SW480 (cell line): ENCODE data around the gene ZNF836.

Source experiments
- DNase-seq: peaks from one replicate; pipeline ENCODE4 v3.0.0-alpha.2; 2016; ENCODE audit warnings: low spot score

The ZNF836 gene

DNA sequence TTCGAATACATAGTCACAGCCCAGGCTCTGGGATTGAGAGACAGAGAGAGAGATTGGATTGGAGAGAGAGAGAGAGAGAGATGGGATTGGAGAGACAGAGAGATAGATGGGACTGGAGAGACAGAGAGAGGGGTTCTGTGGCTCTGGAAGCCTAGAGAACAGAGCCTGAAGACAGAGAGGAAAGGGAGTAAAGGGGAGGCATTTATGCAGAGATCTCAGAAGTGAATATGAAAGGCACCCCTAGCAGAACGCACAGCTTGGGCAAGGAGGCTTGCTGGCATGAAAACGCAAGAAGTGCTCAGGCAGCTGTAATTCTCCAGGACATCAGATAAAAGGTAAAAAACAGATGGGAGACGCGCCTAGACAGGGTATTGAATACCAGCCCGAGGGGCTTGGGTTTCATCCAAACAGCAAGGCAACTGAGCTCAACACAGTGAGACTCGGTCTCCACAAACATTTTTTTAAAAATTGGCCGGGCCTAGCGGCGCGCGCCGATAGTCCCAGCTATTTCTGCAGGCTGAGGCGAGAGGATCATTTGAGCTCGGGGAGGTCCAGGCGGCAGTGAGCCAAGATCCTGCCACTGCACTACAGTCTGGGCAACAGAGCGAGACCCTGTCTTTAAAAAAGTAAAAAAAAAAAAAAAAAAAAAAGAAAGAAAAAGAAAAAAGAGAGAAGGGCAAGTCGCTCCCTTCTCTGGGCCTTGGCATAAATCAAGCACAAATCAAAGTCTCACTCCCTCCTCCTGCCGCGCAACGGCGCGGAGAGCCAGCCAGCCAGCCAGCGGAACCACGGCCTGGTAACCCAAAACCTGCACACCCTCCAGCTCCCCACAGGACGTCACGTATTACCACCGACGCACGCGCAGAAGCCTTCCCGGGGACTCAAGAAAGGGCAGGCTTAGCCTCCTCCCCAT is 17.7 kb upstream of the ZNF836 start:
- no peak for DNase-seq

DNA sequence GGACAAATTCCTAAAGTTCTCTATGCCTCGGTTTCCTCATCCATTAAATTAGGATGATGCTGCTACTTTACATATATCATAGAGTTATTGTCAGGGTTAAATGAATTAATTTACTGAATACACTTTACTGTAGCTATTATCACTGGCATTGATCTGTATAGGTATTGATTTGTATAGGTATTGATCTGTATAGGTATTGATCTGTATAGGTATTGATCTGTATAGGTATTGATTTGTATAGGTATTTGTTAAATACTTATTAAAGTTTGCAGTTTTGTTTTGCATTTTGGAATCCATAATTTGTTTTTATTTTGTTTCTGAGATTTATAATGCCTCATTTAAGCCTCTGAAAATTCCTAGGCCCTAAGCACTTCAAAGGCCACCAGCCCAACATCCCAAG is 16.0 kb upstream of the ZNF836 start:
- DNase-seq: no peak

DNA sequence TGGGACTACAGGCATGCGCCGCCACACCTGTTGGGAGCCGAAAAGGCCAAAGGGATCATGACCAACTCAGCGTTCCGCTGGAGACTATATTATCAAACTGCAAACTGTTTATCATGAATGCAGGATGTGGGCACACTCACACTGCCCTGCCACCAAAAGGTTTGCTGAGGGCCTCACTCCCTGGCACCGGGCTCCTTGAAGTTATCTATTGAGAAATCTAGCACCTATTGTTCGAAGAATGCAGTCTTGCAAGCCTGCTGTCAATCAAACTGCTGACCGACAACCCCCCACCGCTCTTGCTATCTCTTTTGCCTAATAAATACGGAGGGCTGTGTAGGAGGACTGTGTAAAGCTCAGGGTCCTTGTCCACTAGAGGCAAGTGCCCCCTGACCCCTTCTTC is 5.2 kb upstream of the ZNF836 start:
- DNase-seq: no peak

DNA sequence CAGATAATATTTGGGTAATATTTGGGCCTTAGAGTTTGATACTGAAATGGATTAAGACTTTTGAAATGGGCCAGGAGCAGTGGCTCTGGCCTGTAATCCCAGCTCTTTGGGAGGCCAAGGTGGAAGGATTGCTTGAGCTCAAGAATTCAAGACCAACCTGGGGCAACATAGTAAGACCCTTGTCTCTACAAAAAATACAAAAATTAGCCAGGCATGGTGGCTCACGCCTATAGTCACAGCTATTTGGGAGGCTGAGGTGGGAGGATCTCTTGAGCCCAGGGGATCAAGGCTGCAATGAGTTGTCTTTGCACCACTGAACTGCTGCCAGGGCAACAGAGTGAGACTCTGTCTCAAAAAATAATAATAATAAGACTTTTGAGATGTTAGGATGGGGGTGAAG is 926 bp upstream of the ZNF836 start:
- no peak for DNase-seq

DNA sequence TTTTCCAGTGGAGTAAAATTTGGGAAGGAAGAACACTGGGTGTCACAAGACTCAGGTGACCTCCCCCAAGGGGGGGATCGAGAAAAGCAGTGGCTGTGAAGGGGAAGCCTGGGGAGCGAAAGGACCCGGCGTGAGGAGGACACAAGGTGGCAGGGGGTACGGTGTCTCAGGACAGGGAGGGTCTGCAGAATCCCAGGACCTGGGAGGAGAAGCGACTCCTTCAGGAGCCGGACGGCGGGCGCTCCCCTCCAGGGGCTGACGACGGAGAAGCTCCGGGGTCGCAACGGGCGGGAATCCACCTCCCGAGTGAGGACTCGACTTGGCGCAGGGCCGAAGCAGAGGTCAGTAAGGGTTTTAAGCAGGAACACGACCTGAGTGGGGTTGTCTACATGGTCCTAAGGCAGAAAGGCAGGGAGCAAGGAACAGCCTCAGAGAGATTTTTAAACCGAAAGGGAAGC is 529 bp downstream of the ZNF836 start:
- DNase-seq: no peak

DNA sequence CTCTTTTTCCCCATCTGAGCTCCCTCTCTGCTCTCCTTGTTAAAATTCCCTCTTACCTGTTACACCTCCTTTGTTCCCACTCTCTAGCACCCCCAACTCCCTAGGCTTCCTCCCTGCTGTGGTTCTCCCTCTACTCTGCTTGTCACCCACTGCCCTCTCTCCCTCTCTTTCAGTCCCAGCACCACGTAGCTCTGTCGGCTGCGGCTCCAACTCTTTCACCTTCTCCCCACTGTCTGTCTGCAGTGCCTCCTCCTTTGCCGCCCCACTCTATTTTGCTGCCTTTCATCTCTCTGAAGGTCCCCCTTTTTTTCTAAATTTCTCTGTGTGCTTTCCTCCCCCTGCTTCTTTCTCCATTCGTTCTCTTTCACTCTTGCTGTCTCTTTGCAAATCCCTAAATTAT is 1.1 kb downstream of the ZNF836 start:
- DNase-seq: no peak

DNA sequence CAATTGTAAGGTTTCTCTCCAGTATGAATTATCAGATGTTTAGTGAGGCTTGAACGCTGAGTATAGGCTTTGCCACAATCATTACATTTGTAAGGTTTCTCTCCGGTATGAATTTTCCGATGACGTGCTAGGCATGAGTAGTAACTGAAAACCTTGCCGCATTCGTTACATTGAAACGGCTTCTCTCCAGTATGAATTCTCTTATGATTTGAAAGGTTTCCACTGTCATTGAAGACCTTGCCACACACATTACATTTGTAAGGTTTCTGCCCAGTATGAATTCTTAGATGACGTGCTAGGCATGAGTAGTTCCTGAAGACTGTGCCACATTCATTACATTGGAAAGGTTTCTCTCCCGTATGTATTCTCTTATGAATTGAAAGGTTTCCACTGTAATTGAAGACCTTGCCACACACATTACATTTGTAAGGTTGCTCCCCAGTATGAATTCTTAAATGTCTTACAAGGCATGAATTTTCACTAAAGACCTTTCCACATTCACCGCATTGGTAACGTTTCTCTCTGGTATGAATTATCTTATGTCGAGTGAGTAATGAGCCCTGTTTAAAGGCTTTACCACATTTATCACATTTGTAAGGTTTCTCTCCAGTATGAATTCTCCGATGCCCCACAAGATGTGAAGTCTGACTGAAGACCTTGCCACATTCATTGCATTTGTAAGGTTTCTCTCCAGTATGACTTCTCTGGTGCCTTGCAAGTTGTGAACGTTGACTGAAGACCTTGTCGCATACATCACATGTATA is 15.6 kb downstream of the ZNF836 start:
- no peak for DNase-seq

DNA sequence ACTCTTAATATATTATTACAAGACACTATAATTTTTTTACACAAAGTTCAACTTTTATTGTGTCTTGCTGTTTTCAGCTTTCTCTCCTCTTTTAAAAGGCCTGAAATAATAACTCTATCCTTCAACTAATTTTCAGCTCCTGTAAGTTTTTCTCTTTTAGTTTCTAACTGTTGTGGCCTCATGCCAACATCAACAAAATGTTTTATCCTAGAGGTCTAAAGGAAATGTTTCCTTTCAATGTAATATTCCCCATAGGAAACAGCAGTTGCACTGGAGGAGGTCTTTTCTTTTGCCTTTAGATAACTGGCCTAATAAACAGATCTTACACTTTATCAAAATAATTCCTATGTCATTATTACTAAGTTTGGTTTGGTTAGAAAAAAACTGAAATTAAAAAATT is 23.2 kb downstream of the ZNF836 start:
- DNase-seq: no peak

DNA sequence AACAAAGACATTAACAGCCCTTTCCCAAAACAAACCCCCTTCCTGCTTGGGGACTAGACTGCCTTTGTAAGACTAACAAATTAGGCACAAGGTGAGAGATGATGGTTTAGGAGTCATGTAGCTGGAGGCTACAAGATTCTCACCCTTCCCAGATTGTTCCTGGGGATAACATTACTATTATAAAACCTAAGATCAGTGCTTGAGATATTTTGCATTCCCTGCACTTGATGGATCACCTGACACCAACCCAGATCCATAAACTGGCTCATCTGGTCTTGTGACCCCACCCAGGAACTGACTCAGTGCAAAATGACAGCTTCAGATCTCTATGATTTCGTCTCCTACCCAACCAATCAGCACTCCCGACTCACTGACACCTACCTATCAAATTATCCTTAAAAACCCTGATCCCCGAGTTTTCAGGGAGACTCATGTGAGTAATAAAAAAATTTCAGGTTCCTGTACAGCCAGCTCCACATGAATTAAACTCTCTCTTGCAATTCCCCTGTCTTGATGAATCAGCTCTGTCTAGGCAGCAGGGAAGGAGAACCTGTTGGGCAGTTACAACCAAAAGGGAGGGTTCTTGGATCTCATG is 29.3 kb downstream of the ZNF836 start:
- no peak for DNase-seq

DNA sequence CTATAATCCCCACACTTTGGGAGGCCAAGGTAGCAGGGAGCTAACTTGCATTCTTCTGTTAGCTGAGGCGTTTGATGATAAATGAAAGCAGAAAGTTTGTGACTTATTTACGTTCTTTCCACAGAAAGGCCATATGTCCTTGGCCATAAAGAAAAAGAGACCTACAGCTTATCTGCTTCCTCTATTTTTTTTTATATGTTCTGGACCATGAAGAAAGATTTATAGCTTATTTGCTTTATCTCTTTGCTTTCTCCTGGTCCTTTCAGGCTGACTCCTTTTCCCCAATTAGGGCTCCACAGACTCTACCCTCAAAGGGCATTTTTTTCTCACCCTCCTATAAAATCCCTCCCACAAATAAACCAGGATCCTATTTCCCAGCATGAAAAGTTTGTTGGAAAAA is 30.2 kb downstream of the ZNF836 start:
- DNase-seq: no peak

DNA sequence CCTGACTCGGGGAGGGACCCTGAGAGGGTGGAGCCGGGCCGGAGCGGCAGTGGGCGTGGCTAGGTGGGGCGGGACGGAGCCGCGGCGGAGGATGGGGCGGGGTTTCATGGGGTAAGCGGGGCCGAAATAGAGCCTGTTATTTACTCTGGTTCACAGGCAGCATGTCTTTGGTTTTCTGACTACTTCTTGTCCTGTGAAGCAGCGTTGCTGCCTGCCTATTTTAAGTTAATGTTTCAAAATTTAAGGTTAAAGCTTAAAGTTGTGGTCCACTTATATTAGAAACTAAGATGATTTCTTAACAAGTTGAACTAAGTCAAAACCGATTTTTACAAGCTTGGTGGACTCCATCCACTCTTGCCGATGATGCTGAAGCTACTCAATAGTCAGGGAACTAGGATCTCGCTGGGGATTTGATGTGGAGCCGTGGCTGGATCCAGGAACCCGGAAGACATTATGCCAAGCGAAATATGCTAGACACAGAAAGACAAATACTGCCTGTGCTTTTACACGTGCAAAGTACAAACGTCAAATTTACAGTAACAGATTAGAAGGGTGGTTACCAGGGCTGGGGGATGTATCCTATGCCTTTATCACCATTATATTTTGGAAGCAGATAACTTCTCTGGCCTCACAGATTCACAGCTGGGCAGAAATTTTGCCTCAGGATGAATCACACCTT is 31.2 kb downstream of the ZNF836 start:
- no peak for DNase-seq

DNA sequence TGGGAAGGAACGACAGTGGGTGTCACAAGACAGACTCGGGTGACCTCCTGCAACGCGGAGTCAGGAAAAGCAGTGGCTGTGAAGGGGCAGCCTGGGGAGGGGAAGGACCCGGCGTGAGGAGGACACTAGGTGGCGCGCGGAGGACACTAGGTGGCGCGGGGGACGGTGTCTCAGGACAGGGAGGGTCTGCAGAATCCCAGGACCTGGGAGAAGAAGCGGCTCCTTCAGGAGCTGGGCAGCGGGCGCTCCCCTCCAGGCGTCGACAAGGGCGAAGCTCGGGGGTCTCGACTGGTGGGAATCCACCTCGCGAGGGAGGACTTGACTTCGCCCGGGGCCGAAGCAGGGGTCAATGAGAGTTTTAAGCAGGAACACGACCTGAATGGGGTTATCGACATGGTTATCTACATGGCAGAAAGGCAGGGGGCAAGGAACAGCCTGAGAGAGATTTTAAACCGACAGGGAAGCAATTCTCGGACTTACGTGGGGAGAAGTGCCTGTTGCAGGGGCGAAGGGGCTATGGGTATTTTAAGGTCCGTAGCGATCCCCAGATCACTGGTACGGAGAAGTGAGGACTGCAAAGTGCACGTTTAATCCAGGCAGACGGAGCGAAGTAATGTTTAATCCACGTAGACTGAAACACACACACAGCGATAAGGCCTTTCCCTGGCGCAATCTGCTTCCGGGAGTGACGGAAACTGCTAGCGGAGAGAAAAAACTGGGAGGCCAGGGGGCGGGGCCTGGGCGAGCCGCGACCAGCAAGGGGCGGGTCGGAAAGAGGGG is 32.0 kb downstream of the ZNF836 start, which contains the start of gene ZNF616:
TSS of gene ZNF616 (minus strand) at position 687 of the 780 bp plus-strand sequence. CDS start 9,426 bp downstream, outside the sequence.
- DNase-seq: peak; percentile 97

DNA sequence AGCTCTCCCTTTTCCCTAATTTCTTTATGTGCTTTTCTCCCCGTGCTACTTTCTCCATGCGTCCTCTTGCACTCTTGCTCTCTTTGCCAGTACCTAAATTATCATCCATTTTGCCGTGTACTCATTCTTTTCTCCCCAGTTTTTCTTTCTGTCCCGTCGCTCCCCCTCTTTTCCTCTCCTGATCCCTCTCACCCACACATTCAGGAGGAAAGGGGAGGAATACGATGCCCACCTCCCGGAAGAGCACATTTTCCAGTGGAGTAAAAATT is 32.5 kb downstream of the ZNF836 start:
- DNase-seq: no peak

DNA sequence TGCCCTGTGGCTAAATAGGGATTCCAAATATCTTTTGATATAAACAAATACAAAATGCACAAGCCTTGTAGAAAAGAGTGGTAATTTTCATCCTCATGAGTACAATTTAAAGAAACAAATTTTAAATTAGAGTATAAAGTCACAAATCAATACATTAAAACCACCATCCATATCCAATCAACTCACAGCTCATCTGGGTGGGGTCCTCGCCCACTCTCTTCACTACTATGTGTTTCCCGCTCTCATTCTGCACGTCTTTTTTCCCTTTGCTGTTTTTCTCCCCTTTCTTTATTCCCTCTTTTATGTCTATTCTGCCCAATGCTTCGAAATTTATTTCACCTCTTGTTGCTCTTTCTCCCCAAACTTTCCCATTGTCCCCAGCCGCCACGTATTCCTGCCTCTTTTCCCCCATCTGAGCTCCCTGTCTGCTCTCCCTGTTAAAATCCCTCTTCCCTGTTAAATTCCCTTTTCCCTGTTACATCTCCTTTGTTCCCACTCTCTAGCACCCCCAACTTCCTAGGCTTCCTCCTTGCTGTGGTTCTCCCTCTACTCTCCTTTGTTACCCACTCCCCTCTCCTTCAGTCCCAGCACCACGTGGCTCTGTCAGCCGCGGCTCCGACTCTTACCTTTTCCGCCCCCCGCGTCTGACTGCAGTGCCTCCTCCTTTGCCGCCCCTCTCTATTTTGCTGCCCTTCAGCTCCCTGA is 33.0 kb downstream of the ZNF836 start:
- DNase-seq: peak; percentile 50

DNA sequence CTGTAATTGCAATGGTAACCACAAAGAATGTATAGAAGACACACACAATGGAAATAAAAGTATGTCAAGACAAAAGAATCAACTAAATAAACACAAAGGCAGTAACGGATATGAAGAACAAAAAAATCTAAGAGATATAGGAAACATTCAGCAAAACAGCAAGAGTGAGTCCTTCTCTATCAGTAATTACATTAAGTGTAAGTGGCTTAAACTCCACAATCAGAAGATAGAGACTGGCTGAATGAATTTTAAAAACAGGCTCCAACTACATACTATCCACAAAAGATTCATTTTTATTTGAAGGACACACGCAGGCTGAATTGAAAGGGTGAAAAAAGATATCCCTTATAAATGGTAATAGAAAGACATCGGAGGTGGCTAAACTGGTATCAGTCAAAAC is 51.1 kb downstream of the ZNF836 start:
- DNase-seq: no peak

DNA sequence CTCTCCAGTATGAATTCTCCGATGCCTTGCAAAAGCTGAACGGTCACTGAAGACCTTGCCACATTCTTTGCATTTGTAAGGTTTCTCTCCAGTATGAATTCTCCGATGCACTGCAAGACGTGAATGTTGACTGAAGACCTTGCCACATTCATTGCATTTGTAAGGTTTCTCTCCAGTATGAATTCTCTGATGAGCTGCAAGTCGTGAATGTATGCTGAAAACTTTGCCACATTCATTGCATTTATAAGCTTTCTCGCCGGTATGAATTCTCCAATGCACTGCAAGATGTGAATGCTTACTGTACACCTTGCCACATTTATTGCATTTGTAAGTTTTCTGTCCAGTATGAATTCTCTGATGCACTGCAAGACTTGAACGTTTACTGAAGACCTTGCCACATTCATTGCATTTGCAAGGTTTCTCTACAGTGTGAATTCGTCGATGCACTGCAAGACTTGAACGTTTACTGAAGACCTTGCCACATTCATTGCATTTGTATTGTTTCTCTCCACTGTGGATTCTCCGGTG is 55.8 kb downstream of the ZNF836 start:
- no peak for DNase-seq

DNA sequence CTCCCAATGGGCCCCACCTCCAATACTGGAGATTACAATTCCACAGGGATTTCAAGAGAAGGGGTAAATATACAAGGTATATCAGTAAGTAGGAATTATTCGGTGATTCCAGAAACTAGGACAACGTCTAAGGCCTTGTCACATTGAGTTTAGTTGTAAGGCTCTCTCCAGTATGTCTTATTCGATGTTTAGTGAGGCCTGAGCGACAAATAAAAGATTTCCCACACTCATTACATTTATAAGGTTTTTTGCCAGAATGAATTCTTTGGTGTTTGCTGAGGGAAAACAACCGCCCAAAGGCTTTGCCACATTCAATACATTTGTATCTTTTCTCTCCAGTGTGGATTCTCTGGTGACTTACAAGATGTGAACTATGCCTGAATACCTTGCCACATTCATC is 56.7 kb downstream of the ZNF836 start:
- DNase-seq: no peak

DNA sequence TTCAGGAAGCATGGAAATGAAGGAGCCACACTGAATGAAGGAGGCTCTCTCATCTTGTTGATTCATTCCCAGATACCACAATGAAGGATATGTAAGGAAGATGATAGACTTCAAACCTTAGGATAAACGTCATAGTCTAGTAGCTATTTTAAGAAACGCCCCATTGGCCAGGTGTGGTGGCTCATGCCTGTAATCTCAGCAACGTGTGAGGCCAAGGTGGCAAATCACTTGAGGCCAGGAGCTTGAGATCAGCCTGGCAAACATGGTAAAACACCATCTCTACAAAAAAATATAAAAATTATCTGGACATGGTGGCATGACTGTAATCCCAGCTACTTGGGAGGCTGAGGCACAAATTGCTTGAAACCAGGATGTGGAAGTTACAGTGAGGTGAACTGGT is 58.8 kb downstream of the ZNF836 start:
- DNase-seq: no peak

DNA sequence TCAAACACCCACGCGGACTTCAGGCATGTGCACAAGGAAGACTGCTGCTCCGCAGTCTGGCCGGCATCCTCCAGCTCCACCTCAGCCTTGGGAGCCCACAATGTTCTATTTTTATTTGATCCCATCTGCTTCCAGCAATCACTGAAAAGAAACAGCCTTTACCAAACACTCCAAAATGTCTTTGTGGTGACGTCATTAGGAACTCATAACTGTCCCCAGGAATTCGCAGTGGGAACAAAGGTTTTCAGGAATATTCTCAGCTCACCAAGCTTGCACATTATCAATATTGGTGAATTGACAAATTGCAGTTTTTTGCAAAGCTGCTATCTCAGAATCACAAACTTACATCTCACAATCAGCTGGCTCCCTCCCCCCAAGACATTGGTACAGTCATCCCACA is 60.6 kb downstream of the ZNF836 start:
- DNase-seq: no peak
